Effector memory CD4-positive, alpha-beta T cell (primary cell): ENCODE data around the gene BSG.

Experiments
- DNase-seq, 3 donors: peaks; one replicate each; pipeline ENCODE4 v3.0.0-alpha.2; 2020
- H3K27ac ChIP-seq: 2 replicates; pipeline ENCODE4 v1.7.0; 2013; ENCODE audit warnings: mild to moderate bottlenecking, low read length, moderate library complexity; ENCODE audit not compliant: insufficient read depth, poor library complexity, severe bottlenecking
- H3K27me3 ChIP-seq: replicated peaks from 2 replicates; pipeline ENCODE4 v1.7.0; 2013; ENCODE audit warnings: mild to moderate bottlenecking, low read length; ENCODE audit not compliant: insufficient read depth, control insufficient read depth, poor library complexity, severe bottlenecking
- H3K36me3 ChIP-seq: 2 replicates; pipeline ENCODE4 v1.7.0; 2013; ENCODE audit warnings: mild to moderate bottlenecking, low read length, moderate library complexity; ENCODE audit not compliant: control insufficient read depth, insufficient read depth
- H3K4me1 ChIP-seq: 2 replicates; pipeline ENCODE4 v1.7.0; 2013; ENCODE audit warnings: low read length, mild to moderate bottlenecking; ENCODE audit not compliant: control insufficient read depth, insufficient read depth, poor library complexity, severe bottlenecking
- H3K4me3 ChIP-seq: 2 replicates; pipeline ENCODE4 v1.7.0; 2013; ENCODE audit warnings: low read length, low read depth, mild to moderate bottlenecking; ENCODE audit not compliant: insufficient read depth, poor library complexity, severe bottlenecking
- H3K9me3 ChIP-seq: 2 replicates; pipeline ENCODE4 v1.7.0; 2013; ENCODE audit warnings: mild to moderate bottlenecking, low read length, moderate library complexity; ENCODE audit not compliant: control insufficient read depth

The BSG gene

DNA sequence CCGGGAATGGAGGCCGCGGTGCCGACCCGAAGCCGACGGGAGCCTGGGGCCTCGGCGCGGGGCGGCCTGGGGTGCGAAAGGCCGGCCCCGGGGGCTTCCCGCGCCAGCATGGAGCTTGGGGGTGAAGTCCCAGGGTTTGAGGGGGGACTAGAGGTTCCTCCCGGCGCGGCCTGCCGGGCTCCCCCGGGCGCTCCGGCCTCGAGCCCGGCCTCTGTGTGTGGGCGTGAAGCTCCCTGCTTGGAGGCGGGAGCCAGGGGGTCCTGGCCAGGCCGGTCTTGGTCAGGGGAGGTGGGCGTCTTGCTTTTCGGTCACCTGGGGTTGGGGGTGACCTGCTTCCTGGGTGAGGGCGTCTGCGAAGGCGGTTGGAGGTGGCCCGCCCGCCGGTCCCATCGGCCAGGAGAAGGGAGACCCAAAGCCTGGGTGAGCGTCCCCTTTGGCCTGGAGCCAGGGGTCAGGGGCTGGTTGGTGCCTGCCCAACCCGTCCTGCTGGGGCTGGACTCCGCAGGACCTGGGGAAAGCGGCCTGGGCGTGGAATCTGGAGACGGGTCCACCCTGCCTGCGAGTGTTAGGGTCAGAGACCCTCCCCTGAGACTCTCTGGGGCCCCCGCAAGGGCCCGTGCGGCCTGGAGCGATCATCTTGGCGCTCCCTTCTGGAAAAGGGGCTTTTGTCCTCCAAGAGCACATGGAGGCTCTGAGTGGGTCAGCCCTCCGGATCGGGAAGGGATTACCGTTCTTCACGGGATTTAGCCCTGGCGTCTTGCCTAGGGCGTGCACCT is 535 bp downstream of the BSG start:
- no peak for DNase-seq
- peak overlapping the region; percentile 86 for H3K27ac ChIP-seq
- H3K4me1 ChIP-seq, result peaks cover 34% of the 10 kb centered on the region
- no peaks in the 10 kb centered on the region for H3K9me3 ChIP-seq
- peaks cover 5% of the 10 kb centered on the region for H3K36me3 ChIP-seq
- H3K4me3 ChIP-seq, result peak overlapping the region; percentile 93
- H3K27me3 ChIP-seq, result no peaks in the 10 kb centered on the region

DNA sequence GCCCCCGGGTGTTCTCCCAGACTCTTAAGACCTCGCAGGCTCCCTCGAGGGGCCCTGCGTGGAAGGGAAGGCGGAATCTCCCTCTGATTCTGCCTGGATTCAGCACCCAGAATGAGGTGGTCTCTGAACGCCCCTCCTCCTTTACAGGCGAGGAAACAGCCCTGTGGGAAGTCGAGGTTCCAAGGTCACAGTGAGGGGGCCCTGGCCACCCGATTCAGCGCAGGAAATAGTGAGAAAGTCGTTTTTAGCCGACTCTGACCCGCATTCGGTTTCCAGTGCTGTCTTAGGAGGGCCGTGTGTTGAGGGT is 1.1 kb downstream of the BSG start:
- H3K36me3 ChIP-seq, result peaks cover 5% of the 10 kb centered on the region
- no peak for DNase-seq
- no peaks in the 10 kb centered on the region for H3K9me3 ChIP-seq
- no peaks in the 10 kb centered on the region for H3K27me3 ChIP-seq
- peak overlapping the region; percentile 93 for H3K4me3 ChIP-seq
- H3K4me1 ChIP-seq, result peaks cover 34% of the 10 kb centered on the region
- H3K27ac ChIP-seq, result peak overlapping the region; percentile 86

DNA sequence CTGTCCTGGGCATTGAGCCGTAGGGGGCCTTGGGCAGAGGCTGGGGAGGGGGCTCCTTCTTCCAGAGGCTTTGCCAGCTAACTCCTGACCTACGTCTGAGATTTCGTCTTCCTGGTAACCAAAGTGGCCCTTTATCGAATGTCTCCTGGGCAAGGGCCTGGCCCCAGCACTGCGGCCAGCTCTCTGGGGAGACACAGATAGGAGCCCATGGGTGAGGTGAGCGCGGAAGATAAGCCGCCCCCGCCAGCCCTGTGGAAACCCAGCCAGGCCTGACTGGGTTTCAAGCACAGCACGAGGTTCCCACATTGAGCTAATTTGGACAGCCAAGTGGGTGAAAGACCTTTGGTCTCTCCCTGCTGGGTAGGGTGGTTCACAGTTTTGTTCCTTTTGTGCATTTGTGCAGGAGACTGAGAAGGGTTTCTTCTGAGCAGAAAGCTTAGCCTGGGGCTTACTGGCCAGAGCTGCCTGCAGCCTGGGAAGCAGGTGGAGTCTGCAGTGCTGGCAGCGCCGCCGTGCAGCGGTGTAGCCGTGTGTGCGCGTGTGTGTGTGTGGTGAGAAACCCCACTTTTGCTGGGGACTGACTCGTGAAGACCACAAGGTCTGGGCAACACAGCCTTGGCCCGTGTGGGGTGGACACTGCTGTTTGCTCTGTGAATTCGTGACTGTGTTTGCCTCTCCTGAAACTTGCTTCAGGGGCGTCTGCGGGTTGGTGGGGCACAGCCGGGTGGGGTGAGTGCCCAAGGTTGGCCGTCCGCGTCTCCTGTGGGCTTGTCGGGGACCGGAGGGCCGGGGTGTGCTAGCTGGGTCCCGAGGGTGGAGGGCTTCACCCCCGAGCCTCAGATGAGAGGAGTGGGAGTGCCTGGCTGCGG is 2.5 kb downstream of the BSG start:
- no peaks in the 10 kb centered on the region for H3K9me3 ChIP-seq
- no peak overlapping the region for H3K27ac ChIP-seq
- no peak for DNase-seq
- H3K4me3 ChIP-seq, result no peak overlapping the region
- peaks cover 15% of the 10 kb centered on the region for H3K36me3 ChIP-seq
- H3K27me3 ChIP-seq, result no peaks in the 10 kb centered on the region
- H3K4me1 ChIP-seq, result peaks cover 34% of the 10 kb centered on the region

DNA sequence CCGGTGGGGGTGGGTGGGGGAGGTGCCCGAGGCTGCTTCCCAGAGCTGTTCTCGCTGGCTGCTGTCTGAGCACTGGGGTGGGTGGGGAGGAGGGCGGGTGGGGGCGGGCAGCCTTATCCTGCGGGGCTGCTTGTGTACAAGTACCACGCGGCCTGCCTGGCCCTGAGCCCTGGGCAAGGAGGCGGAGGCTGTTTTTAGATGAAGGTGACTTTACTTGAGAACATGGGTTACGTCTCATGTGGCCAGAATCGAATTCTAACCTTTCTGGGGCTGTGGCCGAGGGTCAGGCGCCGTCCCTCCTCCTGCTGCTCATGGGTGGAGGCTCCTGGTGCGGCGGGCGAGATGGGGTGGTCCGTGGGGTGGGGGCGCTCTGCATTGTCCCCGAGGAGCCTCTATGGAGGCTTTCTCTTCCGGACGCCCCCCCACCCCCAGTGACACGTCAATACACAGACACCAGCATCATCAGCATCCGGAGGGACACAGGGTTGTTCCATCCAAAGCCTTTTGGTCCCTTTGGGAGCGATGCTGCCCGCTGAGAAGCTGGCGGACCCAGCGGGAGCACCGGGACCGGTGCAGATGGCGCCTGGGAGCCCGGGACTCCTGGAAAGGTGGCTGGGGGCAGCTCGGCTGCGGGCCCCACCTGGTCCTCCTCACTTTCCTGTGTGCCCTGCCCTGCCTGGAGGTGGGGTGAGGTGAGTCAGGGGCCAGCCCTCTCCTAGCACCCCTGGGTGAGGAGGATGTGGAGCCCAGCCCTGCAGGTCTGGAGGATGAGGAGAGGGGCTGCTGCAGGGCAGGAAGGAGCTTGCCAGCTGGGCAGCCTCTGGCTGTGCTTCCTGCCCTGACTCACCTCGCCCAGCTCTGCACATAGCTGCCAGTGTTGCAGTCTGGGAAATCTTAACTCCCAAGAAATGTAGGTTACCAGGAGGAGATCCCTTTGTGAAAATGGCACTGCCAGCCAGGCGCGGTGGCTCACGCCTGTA is 3.4 kb downstream of the BSG start:
- Histone ChIP-seq H3K27me3 (no peaks in the 10 kb centered on the region), H3K4me1 (peaks cover 33% of the 10 kb centered on the region), H3K4me3 (no peak overlapping the region), H3K27ac (no peak overlapping the region), H3K9me3 (no peaks in the 10 kb centered on the region), H3K36me3 (peaks cover 20% of the 10 kb centered on the region)
- no peak for DNase-seq

DNA sequence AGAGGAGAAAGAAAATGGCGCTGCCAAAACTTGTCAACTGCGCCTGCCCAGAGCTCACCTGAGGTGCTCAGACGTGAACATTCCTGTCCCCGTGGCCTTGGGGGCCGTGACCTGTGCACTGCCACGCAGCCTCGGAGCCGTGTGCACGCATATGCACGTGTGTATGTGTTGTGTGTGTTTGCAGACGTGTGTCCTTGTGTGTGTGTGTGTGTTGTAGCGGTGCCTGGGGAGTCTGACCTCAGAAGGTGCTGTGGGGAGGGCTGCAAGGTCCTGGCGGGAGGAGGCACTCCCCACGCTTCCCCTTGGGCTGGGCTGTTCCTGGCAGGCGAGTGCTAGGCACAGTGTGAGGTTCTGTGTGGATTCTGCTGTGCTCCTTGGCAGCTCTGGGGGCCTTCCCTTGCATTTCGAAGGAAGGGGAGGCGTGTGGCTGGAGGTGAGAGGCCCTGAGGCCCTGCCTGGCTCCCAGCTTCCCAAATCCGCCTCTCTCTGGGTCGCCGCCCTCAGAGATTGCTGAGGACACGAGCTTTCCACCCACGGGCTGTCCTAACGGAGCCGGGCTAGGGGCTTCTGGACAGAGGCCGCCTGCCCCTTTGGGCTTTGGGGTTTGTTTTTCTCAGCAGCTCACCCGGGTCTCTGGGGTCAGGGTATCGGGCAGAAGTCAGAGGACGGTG is 4.5 kb downstream of the BSG start:
- no peaks in the 10 kb centered on the region for H3K9me3 ChIP-seq
- H3K36me3 ChIP-seq, result peaks cover 30% of the 10 kb centered on the region
- DNase-seq, result no peak
- peaks cover 25% of the 10 kb centered on the region for H3K4me1 ChIP-seq
- H3K27me3 ChIP-seq, result no peaks in the 10 kb centered on the region
- no peak overlapping the region for H3K27ac ChIP-seq
- no peak overlapping the region for H3K4me3 ChIP-seq

DNA sequence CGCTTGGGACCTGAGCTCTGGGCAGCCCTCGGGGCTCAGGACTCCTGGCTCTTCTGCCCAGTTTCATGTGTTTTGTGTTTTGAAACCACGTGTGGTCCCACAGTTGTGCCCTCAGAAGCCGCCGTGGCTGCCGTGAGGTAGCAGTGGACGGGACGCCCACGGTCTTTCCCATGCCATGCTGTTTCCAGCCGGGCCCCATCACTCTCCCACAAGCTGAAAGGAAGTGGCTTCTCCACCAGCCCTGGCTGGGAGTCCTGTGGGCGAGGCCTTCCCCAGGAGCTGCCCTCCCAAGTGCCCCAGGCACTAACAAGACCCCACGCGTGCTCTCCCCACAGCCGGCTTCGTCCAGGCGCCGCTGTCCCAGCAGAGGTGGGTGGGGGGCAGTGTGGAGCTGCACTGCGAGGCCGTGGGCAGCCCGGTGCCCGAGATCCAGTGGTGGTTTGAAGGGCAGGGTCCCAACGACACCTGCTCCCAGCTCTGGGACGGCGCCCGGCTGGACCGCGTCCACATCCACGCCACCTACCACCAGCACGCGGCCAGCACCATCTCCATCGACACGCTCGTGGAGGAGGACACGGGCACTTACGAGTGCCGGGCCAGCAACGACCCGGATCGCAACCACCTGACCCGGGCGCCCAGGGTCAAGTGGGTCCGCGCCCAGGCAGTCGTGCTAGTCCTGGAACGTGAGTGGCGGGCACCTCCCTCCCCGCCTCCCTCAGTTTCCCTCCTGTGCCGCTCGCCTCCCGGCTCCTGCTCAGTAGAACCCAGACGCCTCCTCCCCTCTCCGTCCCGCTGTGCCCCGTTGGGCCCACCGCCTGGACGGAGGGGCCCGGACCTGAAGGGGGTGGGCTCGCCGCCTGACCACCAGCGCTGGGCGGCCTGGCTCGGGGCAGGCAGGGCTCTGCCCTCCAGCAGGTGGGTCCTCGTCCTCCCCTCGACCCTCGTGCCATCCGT is 5.3 kb downstream of the BSG start:
- no peak for DNase-seq
- Histone ChIP-seq H3K27ac (no peak overlapping the region), H3K36me3 (peaks cover 35% of the 10 kb centered on the region), H3K4me1 (peaks cover 24% of the 10 kb centered on the region), H3K27me3 (no peaks in the 10 kb centered on the region), H3K9me3 (no peaks in the 10 kb centered on the region), H3K4me3 (no peak overlapping the region)

DNA sequence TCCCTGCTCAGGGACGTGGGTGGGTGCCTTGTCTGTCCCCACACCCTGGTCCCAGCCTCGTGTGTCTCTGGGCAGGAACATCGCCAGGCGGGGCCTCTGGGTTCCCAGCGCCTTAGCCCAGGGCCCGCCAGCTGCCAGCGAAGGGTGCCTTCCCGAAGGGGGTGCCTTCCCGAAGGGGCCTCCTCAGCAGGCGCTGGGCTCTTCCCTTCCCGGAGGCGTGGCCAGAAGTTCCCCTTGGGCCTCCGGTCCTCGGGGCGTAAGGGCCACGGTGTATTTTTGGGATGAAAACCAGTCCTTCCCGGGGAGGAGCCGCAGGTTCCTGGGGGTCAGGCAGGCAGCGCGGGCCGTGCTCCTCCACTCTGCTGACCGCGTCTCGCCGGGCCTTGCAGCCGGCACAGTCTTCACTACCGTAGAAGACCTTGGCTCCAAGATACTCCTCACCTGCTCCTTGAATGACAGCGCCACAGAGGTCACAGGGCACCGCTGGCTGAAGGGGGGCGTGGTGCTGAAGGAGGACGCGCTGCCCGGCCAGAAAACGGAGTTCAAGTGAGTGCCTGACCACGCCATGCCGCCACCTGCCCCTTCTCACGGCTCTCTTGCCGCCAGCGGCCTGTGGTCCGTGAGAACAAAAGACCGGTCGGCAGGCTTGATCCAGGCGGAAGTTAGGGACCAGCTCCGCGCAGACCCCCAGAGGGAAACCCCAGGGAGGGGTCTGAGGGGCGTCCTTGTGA is 6.9 kb downstream of the BSG start:
- no peak for DNase-seq
- Histone ChIP-seq H3K4me1 (peaks cover 13% of the 10 kb centered on the region), H3K4me3 (no peak overlapping the region), H3K36me3 (peaks cover 41% of the 10 kb centered on the region), H3K27ac (no peak overlapping the region), H3K9me3 (no peaks in the 10 kb centered on the region), H3K27me3 (no peaks in the 10 kb centered on the region)

DNA sequence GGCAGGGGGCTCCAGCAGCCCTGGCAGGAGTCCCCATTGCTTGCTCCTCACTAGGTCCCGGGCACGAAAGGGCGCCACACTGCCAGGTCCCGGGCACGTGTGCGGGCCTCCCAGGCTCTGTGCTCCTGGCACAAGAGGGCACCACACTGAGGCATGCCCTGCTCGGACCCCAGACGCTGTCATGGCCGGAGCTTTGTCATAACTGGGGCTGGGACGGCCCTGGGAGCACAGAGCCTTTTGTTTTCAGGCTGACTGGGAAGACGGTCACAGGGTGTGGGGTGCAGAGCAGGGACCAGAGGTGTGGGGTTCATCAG is 7.4 kb downstream of the BSG start:
- Histone ChIP-seq H3K9me3 (no peaks in the 10 kb centered on the region), H3K36me3 (peaks cover 41% of the 10 kb centered on the region), H3K4me3 (no peak overlapping the region), H3K27ac (no peak overlapping the region), H3K4me1 (peaks cover 8% of the 10 kb centered on the region), H3K27me3 (no peaks in the 10 kb centered on the region)
- DNase-seq, result no peak
